Neutrophil (primary cell): ENCODE data around the gene FAM180A.
"Not testable (repeated sequence)": the region's sequence is repeated elsewhere in the genome, so short reads cannot be mapped to it uniquely, and the experiment has no call there.

ENCODE experiments used
- H3K27ac ChIP-seq: fragments of 200-600 bp; sonication (generic); 2 replicates; pipeline ENCODE4 v1.5.1; 2016; ENCODE audit warnings: mild to moderate bottlenecking, moderate library complexity
- H3K27me3 ChIP-seq: fragments of 200-600 bp; sonication (generic); 2 replicates; pipeline ENCODE4 v1.6.0; 2016; ENCODE audit warnings: mild to moderate bottlenecking
- H3K36me3 ChIP-seq: fragments of 200-600 bp; sonication (generic); 2 replicates; pipeline ENCODE4 v1.5.1; 2017
- H3K4me1 ChIP-seq, 2 experiments: fragments of 200-600 bp in 1 of 2; sonication (generic) in 1 of 2; 1 replicate in 1 of 2; 2 replicates in 1 of 2; pipeline versions ENCODE4 v1.5.1 to v1.6.1; 2013 to 2016; ENCODE audit warnings: low read depth in 1 of 2, low read length in 1 of 2, mild to moderate bottlenecking in 1 of 2, moderate library complexity in 1 of 2; ENCODE audit not compliant: control insufficient read depth in 1 of 2, insufficient read depth in 1 of 2
- H3K4me3 ChIP-seq, 2 experiments: fragments of 200-600 bp in 1 of 2; sonication (generic) in 1 of 2; 1 replicate in 1 of 2; 2 replicates in 1 of 2; pipeline ENCODE4 v1.5.1; 2013 to 2016; ENCODE audit warnings: low read depth in 1 of 2, low read length in 1 of 2, mild to moderate bottlenecking in 1 of 2, moderate library complexity in 1 of 2
- H3K9me3 ChIP-seq: fragments of 200-600 bp; sonication (generic); 2 replicates; pipeline ENCODE4 v1.5.1; 2016
- CTCF ChIP-seq: fragments of 200-600 bp; sonication (generic); IDR thresholded peaks from 2 replicates; pipeline ENCODE4 v1.5.1; 2016; ENCODE audit warnings: antibody characterized with exemption

The FAM180A gene

GRCh38 chr7:135777626-135778398 lies 29.2 kb upstream of the FAM180A start:
- Histone ChIP-seq H3K4me3 (no peak overlapping the region), H3K9me3 (no peaks in the 10 kb centered on the region), H3K36me3 (no peaks in the 10 kb centered on the region), H3K27me3 (no peaks in the 10 kb centered on the region), H3K27ac (no peak overlapping the region), H3K4me1 (no peaks in the 10 kb centered on the region)
- TF ChIP-seq CTCF, result no peak

GRCh38 chr7:135775915-135776314 lies 27.3 kb upstream of the FAM180A start:
- not testable (repeated sequence) for H3K27ac ChIP-seq, H3K27me3 ChIP-seq, H3K4me1 ChIP-seq, H3K4me3 ChIP-seq, H3K9me3 ChIP-seq, H3K36me3 ChIP-seq

- no peak for TF ChIP-seq CTCF
- Histone ChIP-seq H3K4me3 (no peak overlapping the region), H3K27me3 (no peaks in the 10 kb centered on the region), H3K27ac (no peak overlapping the region), H3K9me3 (no peaks in the 10 kb centered on the region), H3K36me3 (no peaks in the 10 kb centered on the region), H3K4me1 (no peaks in the 10 kb centered on the region)
These were observed 26.6 kb upstream of the FAM180A start for GRCh38 chr7:135775230-135775629.

- Histone ChIP-seq H3K36me3 (no peaks in the 10 kb centered on the region), H3K4me1 (no peaks in the 10 kb centered on the region), H3K4me3 (no peak overlapping the region), H3K27ac (no peak overlapping the region), H3K9me3 (no peaks in the 10 kb centered on the region), H3K27me3 (no peaks in the 10 kb centered on the region)
- no peak for TF ChIP-seq CTCF
These were observed 25.7 kb upstream of the FAM180A start for GRCh38 chr7:135774284-135774683.

- H3K4me1 ChIP-seq, result no peaks in the 10 kb centered on the region
- H3K27me3 ChIP-seq, result no peaks in the 10 kb centered on the region
- no peak overlapping the region for H3K4me3 ChIP-seq
- no peak for TF ChIP-seq CTCF
- no peaks in the 10 kb centered on the region for H3K36me3 ChIP-seq
- no peak overlapping the region for H3K27ac ChIP-seq
- H3K9me3 ChIP-seq, result no peaks in the 10 kb centered on the region
These were observed 24.9 kb upstream of the FAM180A start for GRCh38 chr7:135773464-135773863.

- no peak for TF ChIP-seq CTCF
- Histone ChIP-seq H3K4me1 (no peaks in the 10 kb centered on the region), H3K27me3 (no peaks in the 10 kb centered on the region), H3K36me3 (no peaks in the 10 kb centered on the region), H3K27ac (no peak overlapping the region), H3K9me3 (no peaks in the 10 kb centered on the region), H3K4me3 (no peak overlapping the region)
These were observed 24.1 kb upstream of the FAM180A start for GRCh38 chr7:135772639-135773222.
